ENCODE data around the gene GPR146. TPM values are rescaled to one million over a fixed set of nuclear protein-coding genes. Genes with fewer than 3 reads are reported as not detected.

GPR146 gene
- total and polyA plus RNA-seq, 2 donors from 2014 or later: 7.6 to 10.3 TPM

DNA sequence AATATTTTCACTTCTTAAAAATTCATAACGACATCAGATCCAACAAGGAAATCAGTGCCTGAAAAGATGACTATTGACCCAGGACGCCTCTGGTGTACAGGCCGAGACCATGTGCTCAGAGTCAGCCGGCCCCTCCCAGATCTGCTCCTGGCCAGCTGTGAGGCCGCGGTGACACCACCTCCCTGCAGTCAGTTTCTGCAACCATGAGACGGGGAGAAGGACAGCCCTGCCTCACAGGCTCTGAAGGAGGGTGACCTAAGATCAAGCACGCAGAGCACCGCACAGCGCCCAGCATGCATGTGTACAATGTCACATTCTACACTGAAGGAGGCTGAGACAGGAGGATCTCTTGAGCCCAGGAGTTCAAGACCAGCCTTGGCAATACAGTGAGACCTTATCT, 40.9 kb downstream of the GPR146 start:
- intact Hi-C loops (cut with DNase I): no loop called here
- DNase-seq (no peak), FAIRE-seq (no peak)
- Histone ChIP-seq H3K4me3 (ENCODE audit: low read length in 3 of 3) (no peak overlapping the region), H3K27me3 (ENCODE audit: control insufficient read depth, insufficient read depth, low read length) (no peaks in the 10 kb centered on the region), H3K4me1 (ENCODE audit: control insufficient read depth in 2 of 3, insufficient read depth in 2 of 3, low read depth in 1 of 3, low read length in 3 of 3) (peaks cover 4 to 16% (median 15%) of the 10 kb centered on the region in 3 donors), H3K9ac (ENCODE audit: low read length in 3 of 3) (no peak overlapping the region), H3K36me3 (ENCODE audit: control insufficient read depth in 2 of 3, insufficient read depth in 3 of 3, low read length in 3 of 3) (no peaks in the 10 kb centered on the region), H3K9me3 (ENCODE audit: control insufficient read depth in 2 of 3, insufficient read depth in 1 of 3, low read length in 3 of 3) (no peaks in the 10 kb centered on the region), H3K27ac (ENCODE audit: low read depth in 2 of 2, low read length in 2 of 2) (no peak overlapping the region)
- TF ChIP-seq, protein P1, sequence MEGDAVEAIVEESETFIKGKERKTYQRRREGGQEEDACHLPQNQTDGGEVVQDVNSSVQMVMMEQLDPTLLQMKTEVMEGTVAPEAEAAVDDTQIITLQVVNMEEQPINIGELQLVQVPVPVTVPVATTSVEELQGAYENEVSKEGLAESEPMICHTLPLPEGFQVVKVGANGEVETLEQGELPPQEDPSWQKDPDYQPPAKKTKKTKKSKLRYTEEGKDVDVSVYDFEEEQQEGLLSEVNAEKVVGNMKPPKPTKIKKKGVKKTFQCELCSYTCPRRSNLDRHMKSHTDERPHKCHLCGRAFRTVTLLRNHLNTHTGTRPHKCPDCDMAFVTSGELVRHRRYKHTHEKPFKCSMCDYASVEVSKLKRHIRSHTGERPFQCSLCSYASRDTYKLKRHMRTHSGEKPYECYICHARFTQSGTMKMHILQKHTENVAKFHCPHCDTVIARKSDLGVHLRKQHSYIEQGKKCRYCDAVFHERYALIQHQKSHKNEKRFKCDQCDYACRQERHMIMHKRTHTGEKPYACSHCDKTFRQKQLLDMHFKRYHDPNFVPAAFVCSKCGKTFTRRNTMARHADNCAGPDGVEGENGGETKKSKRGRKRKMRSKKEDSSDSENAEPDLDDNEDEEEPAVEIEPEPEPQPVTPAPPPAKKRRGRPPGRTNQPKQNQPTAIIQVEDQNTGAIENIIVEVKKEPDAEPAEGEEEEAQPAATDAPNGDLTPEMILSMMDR (IDR thresholded peaks at IDR 0.05; ENCODE audit: borderline replicate concordance, extremely low read depth, insufficient read depth): no peak

DNA sequence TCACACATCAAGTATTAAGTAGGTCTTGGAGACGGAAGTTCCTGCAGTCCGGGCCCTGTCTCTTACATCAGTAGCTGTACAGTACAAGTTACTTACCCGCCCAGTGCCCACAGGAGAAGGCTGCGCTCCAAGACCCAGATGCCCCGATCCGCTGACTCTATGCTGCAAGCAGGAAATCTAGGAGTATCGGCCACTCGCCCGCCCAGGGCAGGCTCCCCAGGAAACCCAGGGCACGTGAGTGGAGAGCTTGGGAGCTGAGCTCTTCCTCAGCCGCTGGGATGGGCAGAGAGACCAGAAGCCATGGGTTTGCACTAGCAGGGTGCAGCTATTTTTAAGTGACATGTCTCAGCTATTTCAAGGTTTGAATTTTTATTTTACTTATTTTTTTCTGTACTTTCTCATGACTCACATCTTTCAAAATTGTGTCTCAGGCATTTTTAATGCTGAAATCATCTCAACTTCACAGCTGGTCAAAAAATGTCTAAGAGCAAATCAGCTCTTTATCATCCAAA, 41.6 kb downstream of the GPR146 start:
- Histone ChIP-seq H3K27ac (ENCODE audit: low read depth in 2 of 2, low read length in 2 of 2) (no peak overlapping the region), H3K36me3 (ENCODE audit: control insufficient read depth in 2 of 3, insufficient read depth in 3 of 3, low read length in 3 of 3) (no peaks in the 10 kb centered on the region), H3K4me1 (ENCODE audit: control insufficient read depth in 2 of 3, insufficient read depth in 2 of 3, low read depth in 1 of 3, low read length in 3 of 3) (peaks cover 4 to 16% (median 10%) of the 10 kb centered on the region in 3 donors), H3K9ac (ENCODE audit: low read length in 3 of 3) (no peak overlapping the region), H3K9me3 (ENCODE audit: control insufficient read depth in 2 of 3, insufficient read depth in 1 of 3, low read length in 3 of 3) (no peaks in the 10 kb centered on the region), H3K27me3 (ENCODE audit: control insufficient read depth, insufficient read depth, low read length) (no peaks in the 10 kb centered on the region), H3K4me3 (ENCODE audit: low read length in 3 of 3) (no peak overlapping the region)
- DNase-seq: peak in 1 of 5 donors; percentile 74
- intact Hi-C loops (cut with DNase I): no loop called here
- TF ChIP-seq, protein P1 (IDR thresholded peaks at IDR 0.05; ENCODE audit: borderline replicate concordance, extremely low read depth, insufficient read depth): no peak
- no peak for FAIRE-seq

DNA sequence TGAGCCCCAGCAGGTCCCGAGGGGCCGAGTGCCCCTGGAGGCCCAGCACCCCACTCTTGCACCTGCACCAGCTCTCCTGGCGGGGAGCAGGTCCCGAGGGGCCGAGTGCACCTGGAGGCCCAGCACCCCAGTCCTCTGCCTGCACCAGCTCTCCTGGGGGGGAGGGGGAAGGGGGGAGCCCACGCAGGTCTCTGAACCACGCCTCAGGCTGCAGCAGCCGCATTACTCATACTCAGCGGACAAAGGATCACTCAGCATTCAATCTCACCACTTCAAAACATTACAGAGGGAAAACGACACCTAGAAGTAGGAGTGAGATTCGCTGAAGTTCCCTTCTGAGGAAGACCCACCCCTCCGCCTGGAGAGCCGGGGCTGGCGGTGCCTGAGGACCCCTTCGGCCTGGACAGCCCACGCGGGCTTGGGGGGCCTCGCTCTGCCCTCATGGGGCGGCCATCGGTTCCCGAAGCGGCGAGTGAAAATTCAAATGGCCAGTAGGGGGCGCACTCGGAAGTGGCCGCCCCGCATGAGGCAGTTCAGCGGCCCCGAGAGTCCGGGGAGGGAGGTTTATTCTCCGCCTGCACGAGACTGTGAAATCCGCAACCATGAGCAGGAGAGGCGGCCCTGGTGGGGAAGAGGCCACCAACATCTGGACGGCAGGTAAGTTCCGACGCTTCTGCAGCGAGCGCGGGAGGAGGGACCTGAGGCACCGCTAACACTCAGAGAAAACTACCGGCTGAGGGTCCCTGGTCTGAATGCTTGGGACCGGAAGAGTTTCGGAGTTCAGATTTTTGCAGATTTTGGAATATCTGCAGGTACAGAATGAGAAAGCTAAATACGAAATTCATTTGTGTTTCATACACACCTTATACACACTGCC, 42.5 kb downstream of the GPR146 start:
- Histone ChIP-seq H3K9ac (ENCODE audit: low read length in 3 of 3) (peak overlapping the region in 1 of 3 donors; percentile 40), H3K9me3 (ENCODE audit: control insufficient read depth in 2 of 3, insufficient read depth in 1 of 3, low read length in 3 of 3) (no peaks in the 10 kb centered on the region), H3K36me3 (ENCODE audit: control insufficient read depth in 2 of 3, insufficient read depth in 3 of 3, low read length in 3 of 3) (no peaks in the 10 kb centered on the region), H3K4me1 (ENCODE audit: control insufficient read depth in 2 of 3, insufficient read depth in 2 of 3, low read depth in 1 of 3, low read length in 3 of 3) (peaks cover 4 to 16% (median 10%) of the 10 kb centered on the region in 3 donors), H3K4me3 (ENCODE audit: low read length in 3 of 3) (peak overlapping the region; percentile 9 to 60 (median 33)), H3K27ac (ENCODE audit: low read depth in 2 of 2, low read length in 2 of 2) (no peak overlapping the region), H3K27me3 (ENCODE audit: control insufficient read depth, insufficient read depth, low read length) (no peaks in the 10 kb centered on the region)
- intact Hi-C loops (cut with DNase I): no loop called here
- TF ChIP-seq, protein P1 (IDR thresholded peaks at IDR 0.05; ENCODE audit: borderline replicate concordance, extremely low read depth, insufficient read depth): peak; percentile 87
- DNase-seq (peak; percentile 75 to 87 (median 79)), FAIRE-seq (no peak)

Measured in kidney (tissue), 14 donors.